ENCODE results near the gene CHAT. TPM values are rescaled to one million over a fixed set of nuclear protein-coding genes. Genes with fewer than 3 reads are reported as not detected.

CHAT gene
- total RNA-seq, 1 experiment from 2014 or later: 0.18 TPM

DNA sequence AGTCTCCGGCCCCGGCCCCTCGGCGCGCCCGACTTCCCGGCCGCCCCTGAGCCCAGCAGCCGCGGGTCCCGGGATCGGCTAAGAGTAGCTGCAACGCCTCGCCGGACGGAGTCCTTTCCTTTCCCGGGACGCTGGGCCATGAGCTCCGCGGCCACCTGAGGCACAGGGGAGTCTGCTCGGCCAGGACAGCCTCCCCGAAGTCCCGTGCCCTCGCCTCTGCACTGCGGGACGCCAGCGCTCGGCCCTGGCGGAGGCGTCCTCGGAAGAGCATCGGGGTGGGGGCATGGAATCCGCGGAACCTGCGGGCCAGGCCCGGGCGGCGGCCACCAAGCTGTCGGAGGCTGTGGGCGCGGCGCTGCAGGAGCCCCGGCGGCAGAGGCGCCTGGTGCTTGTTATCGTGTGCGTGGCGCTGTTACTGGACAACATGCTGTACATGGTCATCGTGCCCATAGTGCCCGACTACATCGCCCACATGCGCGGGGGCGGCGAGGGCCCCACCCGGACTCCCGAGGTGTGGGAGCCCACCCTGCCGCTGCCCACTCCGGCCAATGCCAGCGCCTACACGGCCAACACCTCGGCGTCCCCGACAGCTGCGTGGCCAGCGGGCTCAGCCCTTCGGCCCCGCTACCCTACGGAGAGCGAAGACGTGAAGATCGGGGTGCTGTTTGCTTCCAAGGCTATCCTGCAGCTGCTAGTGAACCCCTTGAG, 3.2 kb upstream of the CHAT start:
- Histone ChIP-seq H3K4me3 (ENCODE audit: low read depth, low read length) (no peak overlapping the region), H3K27me3 (replicated peaks; ENCODE audit: control insufficient read depth, insufficient read depth, low read length) (no peaks in the 10 kb centered on the region; the same call in 1 of the 2 replicates)

DNA sequence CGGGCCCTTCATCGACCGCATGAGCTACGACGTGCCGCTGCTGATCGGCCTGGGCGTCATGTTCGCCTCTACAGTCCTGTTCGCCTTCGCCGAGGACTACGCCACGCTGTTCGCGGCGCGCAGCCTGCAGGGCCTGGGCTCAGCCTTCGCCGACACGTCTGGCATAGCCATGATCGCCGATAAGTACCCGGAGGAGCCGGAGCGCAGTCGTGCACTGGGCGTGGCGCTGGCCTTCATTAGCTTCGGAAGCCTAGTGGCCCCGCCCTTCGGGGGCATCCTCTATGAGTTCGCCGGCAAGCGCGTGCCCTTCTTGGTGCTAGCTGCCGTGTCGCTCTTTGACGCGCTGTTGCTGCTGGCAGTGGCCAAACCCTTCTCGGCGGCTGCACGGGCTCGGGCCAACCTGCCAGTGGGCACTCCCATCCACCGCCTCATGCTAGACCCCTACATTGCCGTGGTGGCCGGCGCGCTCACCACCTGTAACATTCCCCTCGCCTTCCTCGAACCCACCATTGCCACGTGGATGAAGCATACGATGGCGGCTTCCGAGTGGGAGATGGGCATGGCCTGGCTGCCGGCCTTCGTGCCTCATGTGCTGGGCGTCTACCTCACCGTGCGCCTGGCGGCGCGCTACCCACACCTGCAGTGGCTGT, 2.5 kb upstream of the CHAT start:
- H3K27ac Mint-ChIP-seq (ENCODE audit: unreplicated experiment): no peak overlapping the region
- ChIA-PET CTCF (no interaction called here), POLR2A (no interaction called here)
- intact Hi-C loops (cut with micrococcal nuclease; ENCODE audit: unreplicated experiment): no loop called here
- no peaks in the 10 kb centered on the region; the same call in 1 of the 2 replicates for H3K27me3 ChIP-seq (replicated peaks; ENCODE audit: control insufficient read depth, insufficient read depth, low read length)
- H3K36me3 ChIP-seq (ENCODE audit: control insufficient read depth, insufficient read depth, low read length): no peaks in the 10 kb centered on the region
- no TSS peak for BruUV-seq (replicated peaks)
- H3K9me3 ChIP-seq: peaks cover 10% of the 10 kb centered on the region; the same call in 1 of the 2 replicates
- H3K4me3 Mint-ChIP-seq (ENCODE audit: unreplicated experiment): no peak overlapping the region
- peaks cover 6% of the 10 kb centered on the region for H3K4me1 Mint-ChIP-seq (ENCODE audit: low read depth, unreplicated experiment)
- no peaks in the 10 kb centered on the region for H3K9me3 Mint-ChIP-seq (ENCODE audit: unreplicated experiment)
- H3K36me3 Mint-ChIP-seq (ENCODE audit: insufficient read depth, unreplicated experiment): no peaks in the 10 kb centered on the region
- TF ChIP-seq, protein P1, sequence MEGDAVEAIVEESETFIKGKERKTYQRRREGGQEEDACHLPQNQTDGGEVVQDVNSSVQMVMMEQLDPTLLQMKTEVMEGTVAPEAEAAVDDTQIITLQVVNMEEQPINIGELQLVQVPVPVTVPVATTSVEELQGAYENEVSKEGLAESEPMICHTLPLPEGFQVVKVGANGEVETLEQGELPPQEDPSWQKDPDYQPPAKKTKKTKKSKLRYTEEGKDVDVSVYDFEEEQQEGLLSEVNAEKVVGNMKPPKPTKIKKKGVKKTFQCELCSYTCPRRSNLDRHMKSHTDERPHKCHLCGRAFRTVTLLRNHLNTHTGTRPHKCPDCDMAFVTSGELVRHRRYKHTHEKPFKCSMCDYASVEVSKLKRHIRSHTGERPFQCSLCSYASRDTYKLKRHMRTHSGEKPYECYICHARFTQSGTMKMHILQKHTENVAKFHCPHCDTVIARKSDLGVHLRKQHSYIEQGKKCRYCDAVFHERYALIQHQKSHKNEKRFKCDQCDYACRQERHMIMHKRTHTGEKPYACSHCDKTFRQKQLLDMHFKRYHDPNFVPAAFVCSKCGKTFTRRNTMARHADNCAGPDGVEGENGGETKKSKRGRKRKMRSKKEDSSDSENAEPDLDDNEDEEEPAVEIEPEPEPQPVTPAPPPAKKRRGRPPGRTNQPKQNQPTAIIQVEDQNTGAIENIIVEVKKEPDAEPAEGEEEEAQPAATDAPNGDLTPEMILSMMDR (IDR thresholded peaks at IDR 0.05; ENCODE audit: insufficient read depth in 1 of 2, low read depth in 1 of 2, low read length in 1 of 2, severe bottlenecking in 1 of 2, unreplicated experiment in 1 of 2): no peak
- no peak overlapping the region for H3K4me3 ChIP-seq (ENCODE audit: low read depth, low read length)
- H3K4me1 ChIP-seq: peaks cover 4% of the 10 kb centered on the region; the same call in 1 of the 2 replicates
- H3K27me3 Mint-ChIP-seq (ENCODE audit: insufficient read depth, unreplicated experiment): peaks cover 15% of the 10 kb centered on the region
- DNase-seq: peak in 1 of 2 experiments; percentile 28

More for the DNA sequence above, 3.2 kb upstream of the CHAT start:
- Mint-ChIP-seq H3K4me1 (ENCODE audit: low read depth, unreplicated experiment) (peaks cover 6% of the 10 kb centered on the region), H3K27me3 (ENCODE audit: insufficient read depth, unreplicated experiment) (peaks cover 15% of the 10 kb centered on the region), H3K4me3 (ENCODE audit: unreplicated experiment) (no peak overlapping the region), H3K36me3 (ENCODE audit: insufficient read depth, unreplicated experiment) (no peaks in the 10 kb centered on the region), H3K9me3 (ENCODE audit: unreplicated experiment) (no peaks in the 10 kb centered on the region), H3K27ac (ENCODE audit: unreplicated experiment) (no peak overlapping the region)
- no peaks in the 10 kb centered on the region for H3K36me3 ChIP-seq (ENCODE audit: control insufficient read depth, insufficient read depth, low read length)
- POLR2A ChIA-PET: no interaction called here
- TF ChIP-seq, protein P1 (IDR thresholded peaks at IDR 0.05; ENCODE audit: insufficient read depth in 1 of 2, low read depth in 1 of 2, low read length in 1 of 2, severe bottlenecking in 1 of 2, unreplicated experiment in 1 of 2): no peak
- no TSS peak for BruUV-seq (replicated peaks)
- peak in 1 of 2 experiments; percentile 27 for DNase-seq
- intact Hi-C loops (cut with micrococcal nuclease; ENCODE audit: unreplicated experiment): no loop called here
- H3K9me3 ChIP-seq: peaks cover 10% of the 10 kb centered on the region; the same call in 1 of the 2 replicates
- CTCF ChIA-PET: no interaction called here
- H3K4me1 ChIP-seq: peaks cover 4% of the 10 kb centered on the region; the same call in 1 of the 2 replicates

DNA sequence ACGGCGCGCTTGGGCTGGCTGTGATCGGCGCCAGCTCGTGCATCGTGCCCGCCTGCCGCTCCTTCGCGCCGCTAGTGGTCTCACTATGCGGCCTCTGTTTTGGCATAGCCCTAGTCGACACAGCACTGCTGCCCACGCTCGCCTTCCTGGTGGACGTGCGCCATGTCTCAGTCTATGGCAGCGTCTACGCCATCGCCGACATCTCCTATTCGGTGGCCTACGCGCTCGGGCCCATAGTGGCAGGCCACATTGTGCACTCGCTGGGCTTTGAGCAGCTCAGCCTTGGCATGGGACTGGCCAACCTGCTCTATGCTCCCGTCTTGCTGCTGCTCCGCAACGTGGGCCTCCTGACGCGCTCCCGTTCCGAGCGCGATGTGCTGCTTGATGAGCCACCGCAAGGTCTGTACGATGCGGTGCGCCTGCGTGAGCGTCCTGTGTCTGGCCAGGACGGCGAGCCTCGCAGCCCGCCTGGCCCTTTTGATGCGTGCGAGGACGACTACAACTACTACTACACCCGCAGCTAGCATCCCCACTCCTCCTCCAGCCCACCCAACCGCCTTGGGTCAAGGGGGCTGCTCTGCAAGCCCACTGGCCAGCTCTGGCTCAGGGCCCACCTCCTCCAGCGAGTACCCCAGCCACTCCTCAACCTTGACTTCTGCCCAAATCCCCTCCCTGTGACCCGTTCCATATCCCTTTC, 1.9 kb upstream of the CHAT start:
- ChIA-PET POLR2A (no interaction called here), CTCF (no interaction called here)
- peak in 1 of 2 experiments; percentile 22 for DNase-seq
- H3K4me3 ChIP-seq (ENCODE audit: low read depth, low read length): no peak overlapping the region
- no peaks in the 10 kb centered on the region; the same call in 1 of the 2 replicates for H3K27me3 ChIP-seq (replicated peaks; ENCODE audit: control insufficient read depth, insufficient read depth, low read length)
- Mint-ChIP-seq H3K9me3 (ENCODE audit: unreplicated experiment) (no peaks in the 10 kb centered on the region), H3K4me3 (ENCODE audit: unreplicated experiment) (no peak overlapping the region), H3K4me1 (ENCODE audit: low read depth, unreplicated experiment) (peaks cover 4% of the 10 kb centered on the region), H3K36me3 (ENCODE audit: insufficient read depth, unreplicated experiment) (no peaks in the 10 kb centered on the region), H3K27me3 (ENCODE audit: insufficient read depth, unreplicated experiment) (peaks cover 15% of the 10 kb centered on the region), H3K27ac (ENCODE audit: unreplicated experiment) (no peak overlapping the region)
- H3K36me3 ChIP-seq (ENCODE audit: control insufficient read depth, insufficient read depth, low read length): no peaks in the 10 kb centered on the region
- BruUV-seq (replicated peaks): no TSS peak
- TF ChIP-seq, protein P1 (IDR thresholded peaks at IDR 0.05; ENCODE audit: insufficient read depth in 1 of 2, low read depth in 1 of 2, low read length in 1 of 2, severe bottlenecking in 1 of 2, unreplicated experiment in 1 of 2): no peak
- peaks cover 10% of the 10 kb centered on the region; the same call in 1 of the 2 replicates for H3K9me3 ChIP-seq
- H3K4me1 ChIP-seq: no peaks in the 10 kb centered on the region; the same call in 1 of the 2 replicates
- intact Hi-C loops (cut with micrococcal nuclease; ENCODE audit: unreplicated experiment): no loop called here

Measured in Caco-2 (cell line).